H9 (cell line): ENCODE data around the gene STK26. TPM values are rescaled to one million over a fixed set of nuclear protein-coding genes. Genes with fewer than 3 reads are reported as not detected.

Experiments used
- DNase-seq: peaks from one replicate; pipeline ENCODE4 v3.0.0-alpha.2; 2017
- H2AFZ ChIP-seq: one replicate; pipeline ENCODE4 v1.6.1; 2013; ENCODE audit warnings: mild to moderate bottlenecking, low read length, control low read depth, moderate library complexity
- H2AK5ac ChIP-seq: 2 replicates; pipeline ENCODE4 v1.6.1; 2013; ENCODE audit warnings: low read length, control low read depth, mixed read lengths; ENCODE audit not compliant: insufficient read length
- H2BK120ac ChIP-seq: one replicate; pipeline ENCODE4 v1.6.1; 2013; ENCODE audit warnings: low read depth, mild to moderate bottlenecking, low read length, control low read depth, inconsistent platforms; ENCODE audit not compliant: poor library complexity, severe bottlenecking
- H2BK12ac ChIP-seq: 2 replicates; pipeline ENCODE4 v1.6.1; 2013; ENCODE audit warnings: low read length, control low read depth, mixed read lengths, low read depth; ENCODE audit not compliant: insufficient read length
- H2BK15ac ChIP-seq: 2 replicates; pipeline ENCODE4 v1.6.1; 2013; ENCODE audit warnings: low read depth, low read length, control low read depth
- H2BK20ac ChIP-seq: one replicate; pipeline ENCODE4 v1.6.1; 2013; ENCODE audit warnings: low read depth, mild to moderate bottlenecking, low read length, control low read depth, inconsistent platforms; ENCODE audit not compliant: poor library complexity, severe bottlenecking
- H2BK5ac ChIP-seq: 2 replicates; pipeline ENCODE4 v1.6.1; 2013; ENCODE audit warnings: low read length, control low read depth, mixed read lengths; ENCODE audit not compliant: insufficient read length
- H3K14ac ChIP-seq: 2 replicates; pipeline ENCODE4 v1.6.1; 2013; ENCODE audit warnings: low read length, control low read depth; ENCODE audit not compliant: insufficient read depth
- H3K18ac ChIP-seq: 2 replicates; pipeline ENCODE4 v1.6.1; 2013; ENCODE audit warnings: low read depth, mild to moderate bottlenecking, mixed read lengths, low read length, control low read depth; ENCODE audit not compliant: insufficient read length
- H3K23ac ChIP-seq: 2 replicates; pipeline ENCODE4 v1.6.1; 2013; ENCODE audit warnings: low read length, control low read depth, mixed read lengths, low read depth; ENCODE audit not compliant: insufficient read length
- H3K23me2 ChIP-seq: 2 replicates; pipeline ENCODE4 v1.6.1; 2013; ENCODE audit warnings: low read depth, mild to moderate bottlenecking, mixed read lengths, low read length, control low read depth; ENCODE audit not compliant: insufficient read length, poor library complexity, severe bottlenecking
- H3K27ac ChIP-seq: 2 replicates; pipeline ENCODE4 v1.5.1; 2013; ENCODE audit warnings: low read length, control low read depth, mixed read lengths, low read depth; ENCODE audit not compliant: insufficient read length
- H3K27me3 ChIP-seq: 2 replicates; pipeline ENCODE4 v1.6.1; 2013; ENCODE audit warnings: low read length, control low read depth, inconsistent platforms; ENCODE audit not compliant: insufficient read depth
- H3K4ac ChIP-seq: 2 replicates; pipeline ENCODE4 v1.6.1; 2013; ENCODE audit warnings: low read depth, mild to moderate bottlenecking, control low read depth, inconsistent platforms, low read length, moderate library complexity
- H3K4me1 ChIP-seq: 2 replicates; pipeline ENCODE4 v1.6.1; 2013; ENCODE audit warnings: low read length, control low read depth, inconsistent platforms; ENCODE audit not compliant: insufficient read depth
- H3K4me2 ChIP-seq: 2 replicates; pipeline ENCODE4 v1.6.1; 2013; ENCODE audit warnings: low read length, control low read depth, mixed read lengths; ENCODE audit not compliant: insufficient read length, insufficient read depth
- H3K56ac ChIP-seq: 2 replicates; pipeline ENCODE4 v1.6.1; 2013; ENCODE audit warnings: low read depth, mild to moderate bottlenecking, mixed read lengths, low read length, control low read depth; ENCODE audit not compliant: insufficient read length
- H3K79me1 ChIP-seq: 2 replicates; pipeline ENCODE4 v1.6.1; 2013; ENCODE audit warnings: low read depth, mild to moderate bottlenecking, moderate library complexity, low read length, control low read depth, inconsistent platforms; ENCODE audit not compliant: insufficient read depth, poor library complexity, severe bottlenecking
- H3K79me2 ChIP-seq: 2 replicates; pipeline ENCODE4 v1.6.1; 2013; ENCODE audit warnings: low read length, control low read depth, inconsistent platforms; ENCODE audit not compliant: insufficient read depth
- H3K9ac ChIP-seq: 2 replicates; pipeline ENCODE4 v1.6.1; 2013; ENCODE audit warnings: low read length, control low read depth, mixed read lengths; ENCODE audit not compliant: insufficient read length; ENCODE audit errors: extremely low read depth
- H3K9me3 ChIP-seq: one replicate; pipeline ENCODE4 v1.6.1; 2013; ENCODE audit warnings: low read depth, low read length, inconsistent platforms; ENCODE audit not compliant: control insufficient read depth
- H3T11ph ChIP-seq: one replicate; pipeline ENCODE4 v1.6.1; 2013; ENCODE audit warnings: mild to moderate bottlenecking, low read length, control low read depth, inconsistent platforms
- H4K20me1 ChIP-seq: one replicate; pipeline ENCODE4 v1.6.1; 2013; ENCODE audit not compliant: control insufficient read depth, insufficient read length, insufficient read depth
- H4K5ac ChIP-seq: 2 replicates; pipeline ENCODE4 v1.6.1; 2013; ENCODE audit warnings: low read depth, mild to moderate bottlenecking, mixed read lengths, low read length, control low read depth; ENCODE audit not compliant: insufficient read length
- H4K8ac ChIP-seq: replicated peaks from 2 replicates; pipeline ENCODE4 v1.6.1; 2013; ENCODE audit warnings: low read length, control low read depth, mixed read lengths, low read depth; ENCODE audit not compliant: insufficient read length
- H4K91ac ChIP-seq: 2 replicates; pipeline ENCODE4 v1.6.1; 2013; ENCODE audit warnings: low read depth, mild to moderate bottlenecking, moderate library complexity, mixed read lengths, low read length, control low read depth; ENCODE audit not compliant: insufficient read length
- H3K27ac Mint-ChIP-seq, 3 experiments: 2 replicates in 2 of 3; 3 replicates in 1 of 3; pipeline ENCODE4 v1.8.0; 2020 to 2021; ENCODE audit warnings: mixed read lengths in 3 of 3, mild to moderate bottlenecking in 1 of 3, moderate library complexity in 1 of 3
- H3K27me3 Mint-ChIP-seq: 2 replicates; pipeline ENCODE4 v1.8.0; 2021; ENCODE audit warnings: low read depth, mild to moderate bottlenecking, moderate library complexity, mixed read lengths
- H3K36me3 Mint-ChIP-seq, 3 experiments: 2 replicates in 2 of 3; 3 replicates in 1 of 3; pipeline ENCODE4 v1.8.0; 2020 to 2021; ENCODE audit warnings: low read depth in 3 of 3, mixed read lengths in 3 of 3; ENCODE audit not compliant: insufficient read depth in 1 of 3
- H3K4me1 Mint-ChIP-seq, 2 experiments: 2 replicates each; pipeline ENCODE4 v1.8.0; 2020; ENCODE audit warnings: mixed read lengths in 2 of 2
- H3K4me3 Mint-ChIP-seq, 2 experiments: 2 replicates in 1 of 2; 3 replicates in 1 of 2; pipeline ENCODE4 v1.8.0; 2020 to 2021; ENCODE audit warnings: mild to moderate bottlenecking in 2 of 2, mixed read lengths in 2 of 2, moderate library complexity in 1 of 2
- H3K9me3 Mint-ChIP-seq, 2 experiments: 2 replicates in 1 of 2; 3 replicates in 1 of 2; pipeline ENCODE4 v1.8.0; 2020; ENCODE audit warnings: mild to moderate bottlenecking in 2 of 2, mixed read lengths in 2 of 2, moderate library complexity in 1 of 2
- WGBS: extraction: QIAGEN DNeasy Blood & Tissue Kit; methylation state at CpG from one replicate; pipeline ENCODE4 v1.1.7; 2013; ENCODE audit warnings: missing lambda C conversion rate, low lambda C conversion rate, mixed read lengths; ENCODE audit not compliant: insufficient read length; ENCODE audit errors: extremely low coverage; 5-methylcytosine and 5-hydroxymethylcytosine counted together
- total RNA-seq: library from RNA; stranded (reverse); gene quantifications from 2 replicates; pipeline ENCODE4 v1.2.1, GENCODE V29; 2021
- TF ChIP-seq, protein P1 (sequence below): fragments of 200-600 bp; sonication (generic); conservative IDR thresholded peaks from 3 replicates; pipeline ENCODE4 v1.8.0; 2021; ENCODE audit warnings: antibody characterized with exemption, mild to moderate bottlenecking

The STK26 gene
- total RNA-seq, 1 experiment from 2014 or later: 99.2 TPM

DNA sequence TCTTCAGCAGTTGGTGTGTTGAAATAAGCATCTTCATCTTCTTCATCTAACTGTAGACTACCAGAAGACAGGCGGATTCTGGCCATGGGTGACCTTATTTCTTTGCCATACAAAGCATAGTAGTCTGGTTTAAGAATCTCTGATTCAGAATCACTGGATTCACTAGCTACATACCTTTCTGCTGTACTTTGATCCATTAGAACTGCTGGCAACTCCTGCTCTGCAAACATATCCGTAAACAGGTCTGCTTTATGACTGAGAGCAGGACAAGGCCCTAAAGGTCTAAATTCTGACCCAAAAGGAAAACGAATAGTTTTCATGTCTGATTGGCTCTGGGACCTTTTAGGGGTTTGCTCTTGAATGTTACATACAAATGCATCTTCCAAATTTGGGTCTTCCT lies 54.8 kb downstream of the STK26 start:
- no peak overlapping the region for H4K8ac ChIP-seq
- TF ChIP-seq, protein P1, sequence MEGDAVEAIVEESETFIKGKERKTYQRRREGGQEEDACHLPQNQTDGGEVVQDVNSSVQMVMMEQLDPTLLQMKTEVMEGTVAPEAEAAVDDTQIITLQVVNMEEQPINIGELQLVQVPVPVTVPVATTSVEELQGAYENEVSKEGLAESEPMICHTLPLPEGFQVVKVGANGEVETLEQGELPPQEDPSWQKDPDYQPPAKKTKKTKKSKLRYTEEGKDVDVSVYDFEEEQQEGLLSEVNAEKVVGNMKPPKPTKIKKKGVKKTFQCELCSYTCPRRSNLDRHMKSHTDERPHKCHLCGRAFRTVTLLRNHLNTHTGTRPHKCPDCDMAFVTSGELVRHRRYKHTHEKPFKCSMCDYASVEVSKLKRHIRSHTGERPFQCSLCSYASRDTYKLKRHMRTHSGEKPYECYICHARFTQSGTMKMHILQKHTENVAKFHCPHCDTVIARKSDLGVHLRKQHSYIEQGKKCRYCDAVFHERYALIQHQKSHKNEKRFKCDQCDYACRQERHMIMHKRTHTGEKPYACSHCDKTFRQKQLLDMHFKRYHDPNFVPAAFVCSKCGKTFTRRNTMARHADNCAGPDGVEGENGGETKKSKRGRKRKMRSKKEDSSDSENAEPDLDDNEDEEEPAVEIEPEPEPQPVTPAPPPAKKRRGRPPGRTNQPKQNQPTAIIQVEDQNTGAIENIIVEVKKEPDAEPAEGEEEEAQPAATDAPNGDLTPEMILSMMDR: no peak
- H3T11ph ChIP-seq: no peak overlapping the region
- H3K79me2 ChIP-seq: no peaks in the 10 kb centered on the region
- H2BK12ac ChIP-seq: no peak overlapping the region
- H3K9ac ChIP-seq: no peak overlapping the region
- H3K4me3 Mint-ChIP-seq: no peak overlapping the region
- no peak overlapping the region for H3K14ac ChIP-seq
- H3K9me3 Mint-ChIP-seq: no peaks in the 10 kb centered on the region
- H2BK15ac ChIP-seq: no peak overlapping the region
- H2AFZ ChIP-seq: no peak overlapping the region
- no peak overlapping the region for H4K91ac ChIP-seq
- no peak overlapping the region for H2AK5ac ChIP-seq
- no peaks in the 10 kb centered on the region for H3K9me3 ChIP-seq
- no peaks in the 10 kb centered on the region for H3K79me1 ChIP-seq
- no peaks in the 10 kb centered on the region for H3K23me2 ChIP-seq
- no peak overlapping the region for H3K27ac Mint-ChIP-seq
- H3K4me2 ChIP-seq: no peak overlapping the region
- no peak overlapping the region for H2BK5ac ChIP-seq
- peaks cover 9 to 14% (median 10%) of the 10 kb centered on the region in 3 experiments; a peak in 6 of 7 replicates for H3K36me3 Mint-ChIP-seq
- no peak overlapping the region for H2BK20ac ChIP-seq
- H3K4me1 Mint-ChIP-seq: peaks cover 6 to 7% of the 10 kb centered on the region in 2 experiments; a peak in 3 of 4 replicates
- H3K56ac ChIP-seq: no peak overlapping the region
- H3K18ac ChIP-seq: no peak overlapping the region
- no CpG with 5 or more reads among the region's 3 CpGs for WGBS
- H3K23ac ChIP-seq: no peak overlapping the region
- no peak overlapping the region for H3K4ac ChIP-seq
- DNase-seq: no peak
- H3K27ac ChIP-seq: no peak overlapping the region
- no peak overlapping the region for H2BK120ac ChIP-seq
- peaks cover under 1% of the 10 kb centered on the region; the same call in 1 of the 2 replicates for H3K27me3 Mint-ChIP-seq
- H4K5ac ChIP-seq: no peak overlapping the region
- no peaks in the 10 kb centered on the region for H3K27me3 ChIP-seq
- no peaks in the 10 kb centered on the region for H4K20me1 ChIP-seq
- no peaks in the 10 kb centered on the region for H3K4me1 ChIP-seq
